Sigmoid colon (tissue), 7 donors: ENCODE results near the gene TIGIT. TPM values are rescaled to one million over a fixed set of nuclear protein-coding genes. Genes with fewer than 3 reads are reported as not detected.

Experiments
- DNase-seq: peaks from one replicate; pipeline ENCODE4 v3.0.0-alpha.2; 2019
- H3K27ac ChIP-seq, 4 donors: fragments of 200-600 bp; sonication (generic); one replicate each; pipeline ENCODE4 v1.5.1; 2016 to 2019; ENCODE audit warnings: mild to moderate bottlenecking in 1 of 4
- H3K27me3 ChIP-seq, 3 donors: fragments of 200-600 bp; sonication (generic); one replicate each; pipeline ENCODE4 v1.5.1; 2019; ENCODE audit warnings: mild to moderate bottlenecking in 1 of 3
- H3K36me3 ChIP-seq, 4 donors: fragments of 200-600 bp; sonication (generic); one replicate each; pipeline ENCODE4 v1.5.1; 2016 to 2019
- H3K4me1 ChIP-seq, 4 donors: fragments of 200-600 bp; sonication (generic); one replicate each; pipeline ENCODE4 v1.5.1; 2017 to 2019
- H3K4me3 ChIP-seq, 4 donors: fragments of 200-600 bp; sonication (generic); one replicate each; pipeline ENCODE4 v1.5.1; 2017 to 2019; ENCODE audit warnings: mild to moderate bottlenecking in 2 of 4, moderate library complexity in 1 of 4
- H3K9me3 ChIP-seq, 4 donors: fragments of 200-600 bp in 3 of 4; sonication (generic) in 3 of 4; one replicate each; pipeline versions ENCODE4 v1.5.1 to v1.6.1; 2013 to 2019
- EP300 ChIP-seq, 4 donors: sonication (generic); formaldehyde crosslinking; IDR thresholded peaks; one replicate each; pipeline ENCODE4 v1.6.1; 2017; ENCODE audit warnings: antibody characterized with exemption in 4 of 4
- POLR2A ChIP-seq, 2 donors: fragments of 450-650 bp; IDR thresholded peaks; one replicate each; pipeline ENCODE4 v1.6.1; 2016; ENCODE audit warnings: antibody characterized with exemption in 2 of 2, mild to moderate bottlenecking in 2 of 2, moderate library complexity in 2 of 2
- POLR2AphosphoS5 ChIP-seq, 4 donors: sonication (generic); formaldehyde crosslinking; IDR thresholded peaks; one replicate each; pipeline ENCODE4 v1.6.1; 2017; ENCODE audit warnings: antibody characterized with exemption in 4 of 4
- WGBS, 2 donors: extraction: QIAGEN DNeasy Blood & Tissue Kit; methylation state at CpG; one replicate each; pipeline ENCODE4 v1.1.7; 2013; 5-methylcytosine and 5-hydroxymethylcytosine counted together
- intact Hi-C: fragments of 100-400 bp; cut with DNase I; formaldehyde crosslinking; loops from one replicate; pipeline ENCODE4 v1.15.1; 2023
- polyA plus RNA-seq, 3 donors: library from polyadenylated mRNA; stranded (reverse); fragments of 200-250 nt; gene quantifications; one replicate each; pipeline ENCODE4 v1.2.3, GENCODE V29; 2013
- total RNA-seq, 4 donors: library from RNA; depleted of rRNA; stranded (reverse); fragments of >200 nt; gene quantifications; one replicate each; pipeline ENCODE4 v1.1.0, GENCODE V29; 2016
- TF ChIP-seq, protein P1 (sequence below), 4 experiments: fragments of 450-650 bp in 3 of 4; fragments of 200-600 bp in 1 of 4; IDR thresholded peaks; one replicate each; pipeline ENCODE4 v1.5.1; 2016 to 2019; ENCODE audit warnings: antibody characterized with exemption in 4 of 4, mild to moderate bottlenecking in 3 of 4, moderate library complexity in 2 of 4
- donor health status: healthy with polysubstance abuse.
- donor health status: Bipolar disorder and iron deficiency.
- donor health status: healthy.

The TIGIT gene
- total and polyA plus RNA-seq, 7 donors = 0.33 to 7.9 TPM; not detected in 5

DNA sequence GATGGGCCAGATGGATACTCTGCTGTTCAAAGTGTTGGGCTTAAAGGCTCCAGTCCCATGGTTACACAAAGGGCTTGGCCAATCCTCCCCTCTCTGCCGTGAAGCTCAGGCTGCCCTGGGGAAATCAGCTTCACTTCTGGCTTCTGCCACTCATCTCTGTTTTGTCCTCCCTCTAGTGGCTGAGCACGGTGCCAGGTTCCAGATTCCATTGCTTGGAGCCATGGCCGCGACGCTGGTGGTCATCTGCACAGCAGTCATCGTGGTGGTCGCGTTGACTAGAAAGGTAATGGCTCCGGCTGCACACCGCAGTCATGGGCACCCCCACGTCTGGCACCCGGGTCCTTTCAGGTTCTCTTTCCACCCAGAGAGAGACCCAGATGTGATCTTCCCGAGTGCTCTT, 5.6 kb downstream of the TIGIT start:
- no peaks in the 10 kb centered on the region for H3K4me1 ChIP-seq
- TF ChIP-seq, protein P1, sequence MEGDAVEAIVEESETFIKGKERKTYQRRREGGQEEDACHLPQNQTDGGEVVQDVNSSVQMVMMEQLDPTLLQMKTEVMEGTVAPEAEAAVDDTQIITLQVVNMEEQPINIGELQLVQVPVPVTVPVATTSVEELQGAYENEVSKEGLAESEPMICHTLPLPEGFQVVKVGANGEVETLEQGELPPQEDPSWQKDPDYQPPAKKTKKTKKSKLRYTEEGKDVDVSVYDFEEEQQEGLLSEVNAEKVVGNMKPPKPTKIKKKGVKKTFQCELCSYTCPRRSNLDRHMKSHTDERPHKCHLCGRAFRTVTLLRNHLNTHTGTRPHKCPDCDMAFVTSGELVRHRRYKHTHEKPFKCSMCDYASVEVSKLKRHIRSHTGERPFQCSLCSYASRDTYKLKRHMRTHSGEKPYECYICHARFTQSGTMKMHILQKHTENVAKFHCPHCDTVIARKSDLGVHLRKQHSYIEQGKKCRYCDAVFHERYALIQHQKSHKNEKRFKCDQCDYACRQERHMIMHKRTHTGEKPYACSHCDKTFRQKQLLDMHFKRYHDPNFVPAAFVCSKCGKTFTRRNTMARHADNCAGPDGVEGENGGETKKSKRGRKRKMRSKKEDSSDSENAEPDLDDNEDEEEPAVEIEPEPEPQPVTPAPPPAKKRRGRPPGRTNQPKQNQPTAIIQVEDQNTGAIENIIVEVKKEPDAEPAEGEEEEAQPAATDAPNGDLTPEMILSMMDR (IDR thresholded peaks at IDR 0.05) = no peak
- TF ChIP-seq EP300 (IDR thresholded peaks at IDR 0.05) = no peak
- TF ChIP-seq POLR2A (IDR thresholded peaks at IDR 0.05) = no peak
- TF ChIP-seq POLR2AphosphoS5 (IDR thresholded peaks at IDR 0.05) = no peak
- no peak overlapping the region for H3K4me3 ChIP-seq
- no peak overlapping the region for H3K27ac ChIP-seq
- no peaks in the 10 kb centered on the region for H3K9me3 ChIP-seq
- 75 to 80% methylated on average over 13 of the region's 13 CpGs for WGBS, 2 donors
- no peaks in the 10 kb centered on the region for H3K27me3 ChIP-seq
- H3K36me3 ChIP-seq = no peaks in the 10 kb centered on the region
- DNase-seq = no peak
- intact Hi-C loops = no loop called here

DNA sequence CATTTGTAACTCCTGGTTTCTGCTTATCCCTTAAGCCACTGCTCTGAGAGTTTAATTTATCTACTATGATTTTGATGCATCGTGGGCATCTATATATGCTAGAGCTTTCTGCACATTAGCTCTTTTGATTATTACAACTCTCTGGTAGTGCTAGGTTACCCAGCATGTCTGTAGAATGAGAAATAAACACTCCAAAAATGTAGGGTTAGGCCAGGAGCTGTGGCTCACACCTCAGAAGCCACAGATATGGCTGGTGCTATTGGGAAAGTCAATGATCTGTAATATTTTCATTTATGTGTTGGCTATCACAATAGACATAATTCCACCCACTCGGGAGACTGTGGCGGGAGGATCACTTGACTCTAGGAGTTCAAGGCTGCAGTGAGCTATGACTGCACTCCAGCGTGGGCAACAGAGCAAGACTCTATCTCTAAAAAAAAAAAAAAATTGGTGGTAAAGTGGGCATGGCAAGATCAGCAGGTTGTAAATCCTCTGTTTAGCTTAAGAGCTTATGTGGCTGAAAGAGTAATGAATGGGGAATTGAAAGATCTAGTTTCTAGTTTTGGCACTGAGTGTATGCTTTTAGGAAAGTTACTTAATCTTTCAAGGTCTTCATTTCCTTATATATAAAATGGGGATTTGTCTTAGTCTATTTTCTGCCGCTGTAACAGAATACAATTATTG, 6.3 kb downstream of the TIGIT start:
- no peak for DNase-seq
- no peaks in the 10 kb centered on the region for H3K4me1 ChIP-seq
- 78 to 86% methylated on average over 5 of the region's 5 CpGs for WGBS, 2 donors

DNA sequence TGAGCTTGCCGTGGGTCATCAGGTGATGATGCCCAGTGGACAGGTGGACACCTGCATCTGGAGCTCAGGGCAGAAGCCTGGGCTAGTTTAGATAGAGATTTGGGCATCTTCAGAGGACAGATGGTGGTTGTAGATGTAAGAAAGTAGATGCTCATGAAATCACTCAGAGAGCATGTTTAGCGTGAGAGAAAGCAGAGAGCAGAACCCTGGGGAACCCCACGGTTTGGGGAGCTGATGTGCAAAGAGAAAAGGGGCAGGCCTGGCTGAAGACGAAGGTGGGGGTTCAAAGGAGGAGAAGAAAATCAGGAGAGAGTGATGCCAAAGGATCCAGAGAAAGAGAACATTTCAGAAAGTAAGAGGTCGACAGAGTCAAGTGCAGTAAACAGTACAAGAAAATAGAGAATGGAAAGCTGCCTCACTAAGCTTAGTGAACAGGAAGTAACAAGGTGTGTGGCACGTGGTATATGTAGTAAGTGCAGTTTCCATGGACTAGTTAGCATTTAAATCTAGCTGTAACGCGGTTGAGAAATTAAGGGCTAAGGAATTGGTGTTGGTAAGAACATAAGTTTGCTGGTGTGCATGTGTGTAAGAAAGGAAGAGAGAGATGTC, 13.5 kb downstream of the TIGIT start:
- TF ChIP-seq POLR2A (IDR thresholded peaks at IDR 0.05) (no peak), POLR2AphosphoS5 (IDR thresholded peaks at IDR 0.05) (no peak)
- intact Hi-C loops = no loop called here
- Histone ChIP-seq H3K9me3 (no peaks in the 10 kb centered on the region), H3K27me3 (peaks cover 0 to 4% (median 0%) of the 10 kb centered on the region in 3 donors), H3K27ac (no peak overlapping the region), H3K4me1 (no peaks in the 10 kb centered on the region), H3K4me3 (no peak overlapping the region), H3K36me3 (no peaks in the 10 kb centered on the region)
- DNase-seq = no peak
- WGBS, 2 donors = 75 to 79% methylated on average over 8 of the region's 8 CpGs

More for the DNA sequence above, 6.3 kb downstream of the TIGIT start:
- H3K9me3 ChIP-seq = no peaks in the 10 kb centered on the region
- H3K27ac ChIP-seq = no peak overlapping the region
- intact Hi-C loops = no loop called here
- H3K4me3 ChIP-seq = no peak overlapping the region
- no peaks in the 10 kb centered on the region for H3K27me3 ChIP-seq
- TF ChIP-seq POLR2A (IDR thresholded peaks at IDR 0.05) (no peak), POLR2AphosphoS5 (IDR thresholded peaks at IDR 0.05) (no peak), EP300 (IDR thresholded peaks at IDR 0.05) (no peak)
- TF ChIP-seq, protein P1 (IDR thresholded peaks at IDR 0.05) = no peak
- no peaks in the 10 kb centered on the region for H3K36me3 ChIP-seq

GRCh38 chr3:114307832-114308231, 14.0 kb downstream of the TIGIT start:
- H3K27me3 ChIP-seq = peaks cover 0 to 4% (median 0%) of the 10 kb centered on the region in 3 donors
- intact Hi-C loops = no loop called here
- no peak overlapping the region for H3K4me3 ChIP-seq
- H3K9me3 ChIP-seq = no peaks in the 10 kb centered on the region
- WGBS, 2 donors = 72 to 77% methylated on average over 3 of the region's 3 CpGs
- no peaks in the 10 kb centered on the region for H3K36me3 ChIP-seq
- TF ChIP-seq EP300 (IDR thresholded peaks at IDR 0.05) = no peak
- TF ChIP-seq POLR2A (IDR thresholded peaks at IDR 0.05) = no peak
- TF ChIP-seq POLR2AphosphoS5 (IDR thresholded peaks at IDR 0.05) = no peak
- TF ChIP-seq, protein P1 (IDR thresholded peaks at IDR 0.05) = no peak
- H3K27ac ChIP-seq = no peak overlapping the region
- no peak for DNase-seq
- H3K4me1 ChIP-seq = no peaks in the 10 kb centered on the region

DNA sequence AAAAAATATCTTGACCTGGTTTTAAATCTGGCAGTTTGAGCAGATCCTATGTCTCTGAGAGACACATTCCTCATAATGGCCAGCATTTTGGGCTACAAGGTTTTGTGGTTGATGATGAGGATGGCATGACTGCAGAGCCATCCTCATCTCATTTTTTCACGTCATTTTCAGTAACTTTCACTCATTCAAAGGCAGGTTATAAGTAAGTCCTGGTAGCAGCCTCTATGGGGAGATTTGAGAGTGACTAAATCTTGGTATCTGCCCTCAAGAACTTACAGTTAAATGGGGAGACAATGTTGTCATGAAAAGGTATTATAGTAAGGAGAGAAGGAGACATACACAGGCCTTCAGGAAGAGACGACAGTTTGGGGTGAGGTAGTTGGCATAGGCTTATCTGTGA, 14.5 kb downstream of the TIGIT start:
- no peak for DNase-seq
- intact Hi-C loops = no loop called here
- no peak for TF ChIP-seq EP300 (IDR thresholded peaks at IDR 0.05)
- Histone ChIP-seq H3K4me3 (no peak overlapping the region), H3K9me3 (no peaks in the 10 kb centered on the region), H3K27me3 (peaks cover 0 to 4% (median 0%) of the 10 kb centered on the region in 3 donors), H3K27ac (no peak overlapping the region), H3K4me1 (no peaks in the 10 kb centered on the region), H3K36me3 (no peaks in the 10 kb centered on the region)
- WGBS, 2 donors = 81 to 82% methylated on average over 2 of the region's 2 CpGs
